ENCODE data around the gene EIF5AL1.
"Not testable (repeated sequence)": the region's sequence is repeated elsewhere in the genome, so short reads cannot be mapped to it uniquely, and the experiment has no call there.

The EIF5AL1 gene

GRCh38 chr10:79516532-79517205, 4.3 kb downstream of the EIF5AL1 start:
- DNase-seq = not testable (repeated sequence)

GRCh38 chr10:79517567-79517966, 5.2 kb downstream of the EIF5AL1 start:
- DNase-seq = not testable (repeated sequence)

GRCh38 chr10:79521751-79522150, 9.4 kb downstream of the EIF5AL1 start:
- DNase-seq = not testable (repeated sequence)

- not testable (repeated sequence) for DNase-seq
Measured at GRCh38 chr10:79522464-79522863, 10.1 kb downstream of the EIF5AL1 start.

GRCh38 chr10:79523157-79523853, 11.0 kb downstream of the EIF5AL1 start:
- not testable (repeated sequence) for DNase-seq

GRCh38 chr10:79525049-79525710, 12.8 kb downstream of the EIF5AL1 start:
- not testable (repeated sequence) for DNase-seq

- DNase-seq = not testable (repeated sequence)
Measured at GRCh38 chr10:79528261-79528660, 15.9 kb downstream of the EIF5AL1 start.

- DNase-seq = not testable (repeated sequence)
Measured at GRCh38 chr10:79533142-79533902, 21.0 kb downstream of the EIF5AL1 start.

GRCh38 chr10:79533903-79534175, 21.5 kb downstream of the EIF5AL1 start:
- not testable (repeated sequence) for DNase-seq

- not testable (repeated sequence) for DNase-seq
Measured at GRCh38 chr10:79538311-79538710, 26.0 kb downstream of the EIF5AL1 start.

- DNase-seq = not testable (repeated sequence)
Measured at GRCh38 chr10:79540930-79541329, 28.6 kb downstream of the EIF5AL1 start.

GRCh38 chr10:79542626-79543025, 30.3 kb downstream of the EIF5AL1 start:
- DNase-seq = no peak

- DNase-seq = not testable (repeated sequence)
Measured at GRCh38 chr10:79544408-79544807, 32.1 kb downstream of the EIF5AL1 start.

GRCh38 chr10:79544926-79545659, 32.8 kb downstream of the EIF5AL1 start:
- not testable (repeated sequence) for DNase-seq

- DNase-seq = not testable (repeated sequence)
Measured at GRCh38 chr10:79547128-79547527, 34.8 kb downstream of the EIF5AL1 start.

- no peak for DNase-seq
Measured at GRCh38 chr10:79547973-79548372, 35.6 kb downstream of the EIF5AL1 start.

- no peak for DNase-seq
Measured at GRCh38 chr10:79552143-79552542, 39.8 kb downstream of the EIF5AL1 start.

- no peak for DNase-seq
Measured at GRCh38 chr10:79555354-79556309, 43.3 kb downstream of the EIF5AL1 start.

GRCh38 chr10:79556961-79557360, 44.6 kb downstream of the EIF5AL1 start:
- DNase-seq = not testable (repeated sequence)

GRCh38 chr10:79559726-79560125, 47.4 kb downstream of the EIF5AL1 start:
- no peak for DNase-seq

- DNase-seq = no peak
Measured at GRCh38 chr10:79560160-79560709, 47.9 kb downstream of the EIF5AL1 start, which contains the start of gene SFTPA2. SFTPA2 (minus strand) TSS chr10:79560407; CDS start chr10:79559483, 924 bp downstream.

Data from NCI-H1694 (cell line).